MM.1S (cell line): ENCODE results near the gene FOXN3.

Source experiments
- DNase-seq: peaks from one replicate; pipeline ENCODE4 v3.0.0-alpha.2; 2015
- H2AFZ ChIP-seq: fragments of 300-600 bp; sonication (generic); 2 replicates; pipeline ENCODE4 v1.6.0; 2016; ENCODE audit warnings: antibody characterized with exemption, low read length
- H3F3A ChIP-seq: fragments of 300-600 bp; sonication (generic); 2 replicates; pipeline ENCODE4 v1.6.1; 2016; ENCODE audit warnings: mild to moderate bottlenecking, antibody characterized with exemption, low read length, moderate library complexity, mixed read lengths; ENCODE audit not compliant: insufficient read depth
- H3K27ac ChIP-seq: fragments of 300-600 bp; sonication (generic); 2 replicates; pipeline ENCODE4 v1.5.1; 2016; ENCODE audit warnings: mild to moderate bottlenecking, low read length
- H3K27me3 ChIP-seq: fragments of 300-600 bp; sonication (generic); replicated peaks from 2 replicates; pipeline ENCODE4 v1.6.0; 2016; ENCODE audit warnings: low read length; ENCODE audit not compliant: insufficient read depth
- H3K36me3 ChIP-seq: fragments of 300-600 bp; sonication (generic); replicated peaks from 2 replicates; pipeline ENCODE4 v1.6.1; 2016; ENCODE audit warnings: mild to moderate bottlenecking, low read length, mixed read lengths; ENCODE audit not compliant: insufficient read depth
- H3K4me1 ChIP-seq: fragments of 300-600 bp; sonication (generic); 2 replicates; pipeline ENCODE4 v1.6.1; 2016; ENCODE audit warnings: low read length, mixed read lengths
- H3K4me2 ChIP-seq: fragments of 300-600 bp; sonication (generic); 2 replicates; pipeline ENCODE4 v1.6.0; 2016; ENCODE audit warnings: low read depth, low read length
- H3K4me3 ChIP-seq: fragments of 300-600 bp; sonication (generic); 2 replicates; pipeline ENCODE4 v1.5.1; 2016; ENCODE audit warnings: low read length, mixed read lengths
- H3K79me2 ChIP-seq: fragments of 300-600 bp; sonication (generic); 2 replicates; pipeline ENCODE4 v1.6.1; 2016; ENCODE audit warnings: mixed run types, low read length, mixed read lengths
- H3K9ac ChIP-seq: fragments of 300-600 bp; sonication (generic); 2 replicates; pipeline ENCODE4 v1.6.1; 2016; ENCODE audit warnings: low read length, mixed read lengths
- H3K9me2 ChIP-seq: fragments of 300-600 bp; sonication (generic); replicated peaks from 2 replicates; pipeline ENCODE4 v1.6.1; 2016; ENCODE audit warnings: mild to moderate bottlenecking, low read length, mixed read lengths; ENCODE audit not compliant: insufficient read depth
- H3K9me3 ChIP-seq: fragments of 300-600 bp; sonication (generic); replicated peaks from 2 replicates; pipeline ENCODE4 v1.6.1; 2016; ENCODE audit warnings: mild to moderate bottlenecking, low read length, mixed read lengths; ENCODE audit not compliant: insufficient read depth
- H4K20me1 ChIP-seq: fragments of 300-600 bp; sonication (generic); 2 replicates; pipeline ENCODE4 v1.6.1; 2016; ENCODE audit warnings: mild to moderate bottlenecking, low read length, moderate library complexity, mixed read lengths; ENCODE audit not compliant: insufficient read depth
- CTCF ChIP-seq: fragments of 300-600 bp; sonication (generic); IDR thresholded peaks from 2 replicates; pipeline ENCODE4 v1.5.1; 2016; ENCODE audit warnings: antibody characterized with exemption, low read length, mixed read lengths
- EZH2 ChIP-seq: fragments of 300-600 bp; sonication (generic); optimal IDR thresholded peaks from 2 replicates; pipeline ENCODE3; 2017; ENCODE audit warnings: low read depth, mild to moderate bottlenecking, antibody characterized with exemption, low read length, mixed read lengths
- EZH2phosphoT487 ChIP-seq: fragments of 300-600 bp; sonication (generic); IDR thresholded peaks from 2 replicates; pipeline ENCODE4 v1.6.1; 2018; ENCODE audit warnings: antibody characterized with exemption, low read length

FOXN3 gene

DNA sequence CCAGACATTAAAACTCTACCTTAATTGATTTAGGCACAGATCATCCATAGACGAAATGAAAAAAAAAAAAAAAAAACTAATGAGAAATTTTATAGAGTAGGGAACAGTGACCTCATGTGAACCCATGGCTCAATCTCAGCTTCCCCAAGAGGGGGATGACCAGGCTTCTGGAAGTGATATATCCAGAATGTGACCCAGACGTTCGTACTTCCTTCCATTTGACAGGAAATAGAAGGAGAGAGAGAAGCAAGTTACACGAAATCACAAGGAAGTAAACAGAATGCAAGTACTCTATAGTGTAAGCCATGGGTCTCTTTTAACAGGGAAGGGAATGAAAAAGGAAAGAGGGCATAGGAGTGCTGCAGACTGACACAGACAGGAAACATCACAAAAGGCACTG lies 10.1 kb downstream of the FOXN3 start:
- Histone ChIP-seq H3K4me2 (no peak overlapping the region), H3F3A (no peaks in the 10 kb centered on the region), H3K79me2 (peaks cover 94% of the 10 kb centered on the region), H3K9me3 (no peaks in the 10 kb centered on the region), H4K20me1 (no peaks in the 10 kb centered on the region), H2AFZ (no peak overlapping the region), H3K27me3 (no peaks in the 10 kb centered on the region), H3K4me3 (no peak overlapping the region), H3K27ac (no peak overlapping the region), H3K4me1 (no peaks in the 10 kb centered on the region), H3K9ac (no peak overlapping the region), H3K9me2 (no peaks in the 10 kb centered on the region), H3K36me3 (no peaks in the 10 kb centered on the region)
- TF ChIP-seq EZH2phosphoT487 = no peak
- no peak for TF ChIP-seq EZH2
- no peak for TF ChIP-seq CTCF
- no peak for DNase-seq

- no peaks in the 10 kb centered on the region for H4K20me1 ChIP-seq
- H3K27me3 ChIP-seq = no peaks in the 10 kb centered on the region
- H3K9ac ChIP-seq = no peak overlapping the region
- no peak overlapping the region for H2AFZ ChIP-seq
- no peaks in the 10 kb centered on the region for H3K9me2 ChIP-seq
- H3F3A ChIP-seq = no peaks in the 10 kb centered on the region
- H3K36me3 ChIP-seq = no peaks in the 10 kb centered on the region
- H3K4me2 ChIP-seq = no peak overlapping the region
- peaks cover 96% of the 10 kb centered on the region for H3K79me2 ChIP-seq
- no peaks in the 10 kb centered on the region for H3K4me1 ChIP-seq
- no peak for DNase-seq
- TF ChIP-seq CTCF (no peak), EZH2phosphoT487 (no peak), EZH2 (no peak)
- no peak overlapping the region for H3K4me3 ChIP-seq
- H3K9me3 ChIP-seq = no peaks in the 10 kb centered on the region
- no peak overlapping the region for H3K27ac ChIP-seq
These were observed 10.7 kb downstream of the FOXN3 start for GRCh38 chr14:89406361-89406760.

DNA sequence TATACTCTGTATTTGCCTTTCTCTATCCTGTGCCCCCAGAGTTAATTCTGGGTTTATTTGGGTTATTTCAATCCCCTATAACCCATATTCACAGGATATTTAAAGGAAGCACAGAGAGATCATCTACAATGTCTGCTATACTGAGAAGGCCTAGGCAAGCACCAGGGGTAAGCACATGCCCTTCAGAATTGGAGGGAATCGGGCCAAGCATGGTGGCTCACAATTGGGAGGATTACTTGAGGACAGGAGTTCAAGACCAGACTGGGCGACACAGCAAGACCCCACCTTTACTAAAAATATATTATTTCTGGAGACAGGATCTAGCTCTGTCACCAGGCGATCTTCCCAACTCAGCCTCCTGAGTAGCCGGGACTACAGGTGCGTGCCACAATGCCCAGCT lies 11.3 kb downstream of the FOXN3 start:
- Histone ChIP-seq H3K4me3 (no peak overlapping the region), H3K9ac (no peak overlapping the region), H3K27ac (no peak overlapping the region), H3K4me2 (no peak overlapping the region), H3K79me2 (peaks cover 95% of the 10 kb centered on the region), H2AFZ (no peak overlapping the region), H4K20me1 (no peaks in the 10 kb centered on the region), H3K36me3 (no peaks in the 10 kb centered on the region), H3F3A (no peaks in the 10 kb centered on the region), H3K27me3 (no peaks in the 10 kb centered on the region), H3K9me2 (no peaks in the 10 kb centered on the region), H3K4me1 (no peaks in the 10 kb centered on the region), H3K9me3 (no peaks in the 10 kb centered on the region)
- no peak for TF ChIP-seq CTCF
- no peak for DNase-seq

- Histone ChIP-seq H3K4me1 (no peaks in the 10 kb centered on the region), H3K9me3 (no peaks in the 10 kb centered on the region), H4K20me1 (no peaks in the 10 kb centered on the region), H3K27me3 (no peaks in the 10 kb centered on the region), H3K36me3 (no peaks in the 10 kb centered on the region), H2AFZ (no peak overlapping the region), H3K9ac (no peak overlapping the region), H3K79me2 (peaks cover 94% of the 10 kb centered on the region), H3K9me2 (no peaks in the 10 kb centered on the region), H3K27ac (no peak overlapping the region), H3K4me3 (no peak overlapping the region), H3K4me2 (no peak overlapping the region), H3F3A (no peaks in the 10 kb centered on the region)
- no peak for DNase-seq
- TF ChIP-seq EZH2 (no peak), EZH2phosphoT487 (no peak), CTCF (no peak)
These were observed 14.7 kb downstream of the FOXN3 start for GRCh38 chr14:89402363-89402762.
